ENCODE measurements around the gene ZNF134. TPM values are rescaled to one million over a fixed set of nuclear protein-coding genes. Genes with fewer than 3 reads are reported as not detected.

ZNF134 gene
- total RNA-seq, 1 donor, result 19.4 TPM

DNA sequence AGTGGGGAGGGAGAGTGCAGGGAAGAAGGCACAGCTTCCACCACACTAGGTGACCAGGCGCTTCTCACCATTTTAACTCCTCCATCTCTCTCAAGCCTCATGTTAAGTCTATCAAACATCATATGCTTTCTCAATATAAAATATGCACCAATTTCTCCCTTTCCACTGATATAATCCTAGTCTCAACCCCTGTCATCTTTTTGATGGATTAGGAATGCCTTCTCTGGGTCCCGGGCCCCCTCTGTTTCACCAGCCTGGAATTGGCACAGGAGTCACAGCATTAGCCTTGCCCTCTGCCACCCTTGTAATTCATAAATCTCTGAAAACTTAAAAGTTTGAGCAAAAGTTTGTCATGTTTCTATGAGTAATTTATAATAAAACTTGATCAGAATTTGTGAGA is 54.6 kb downstream of the ZNF134 start, which contains the start of gene ZSCAN4:
TSS of gene ZSCAN4 (plus strand) at position 301 of the 400 bp plus-strand sequence. CDS start 7,211 bp downstream, outside the sequence.
- DNase-seq (ENCODE audit: low read depth), result no peak
- no peak within 1 kb of the TSS for H3K4me3 ChIP-seq (ENCODE audit: low read depth, low read length)
- TF ChIP-seq, protein P1, sequence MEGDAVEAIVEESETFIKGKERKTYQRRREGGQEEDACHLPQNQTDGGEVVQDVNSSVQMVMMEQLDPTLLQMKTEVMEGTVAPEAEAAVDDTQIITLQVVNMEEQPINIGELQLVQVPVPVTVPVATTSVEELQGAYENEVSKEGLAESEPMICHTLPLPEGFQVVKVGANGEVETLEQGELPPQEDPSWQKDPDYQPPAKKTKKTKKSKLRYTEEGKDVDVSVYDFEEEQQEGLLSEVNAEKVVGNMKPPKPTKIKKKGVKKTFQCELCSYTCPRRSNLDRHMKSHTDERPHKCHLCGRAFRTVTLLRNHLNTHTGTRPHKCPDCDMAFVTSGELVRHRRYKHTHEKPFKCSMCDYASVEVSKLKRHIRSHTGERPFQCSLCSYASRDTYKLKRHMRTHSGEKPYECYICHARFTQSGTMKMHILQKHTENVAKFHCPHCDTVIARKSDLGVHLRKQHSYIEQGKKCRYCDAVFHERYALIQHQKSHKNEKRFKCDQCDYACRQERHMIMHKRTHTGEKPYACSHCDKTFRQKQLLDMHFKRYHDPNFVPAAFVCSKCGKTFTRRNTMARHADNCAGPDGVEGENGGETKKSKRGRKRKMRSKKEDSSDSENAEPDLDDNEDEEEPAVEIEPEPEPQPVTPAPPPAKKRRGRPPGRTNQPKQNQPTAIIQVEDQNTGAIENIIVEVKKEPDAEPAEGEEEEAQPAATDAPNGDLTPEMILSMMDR (IDR thresholded peaks at IDR 0.05; ENCODE audit: insufficient read depth, low read length), result no peak

- peak; percentile 7 for DNase-seq (ENCODE audit: low read depth)
- TF ChIP-seq, protein P1 (IDR thresholded peaks at IDR 0.05; ENCODE audit: insufficient read depth, low read length), result no peak
- no peak overlapping the region for H3K4me3 ChIP-seq (ENCODE audit: low read depth, low read length)
These were observed 57.3 kb downstream of the ZNF134 start for GRCh38 chr19:57671124-57671895.

DNA sequence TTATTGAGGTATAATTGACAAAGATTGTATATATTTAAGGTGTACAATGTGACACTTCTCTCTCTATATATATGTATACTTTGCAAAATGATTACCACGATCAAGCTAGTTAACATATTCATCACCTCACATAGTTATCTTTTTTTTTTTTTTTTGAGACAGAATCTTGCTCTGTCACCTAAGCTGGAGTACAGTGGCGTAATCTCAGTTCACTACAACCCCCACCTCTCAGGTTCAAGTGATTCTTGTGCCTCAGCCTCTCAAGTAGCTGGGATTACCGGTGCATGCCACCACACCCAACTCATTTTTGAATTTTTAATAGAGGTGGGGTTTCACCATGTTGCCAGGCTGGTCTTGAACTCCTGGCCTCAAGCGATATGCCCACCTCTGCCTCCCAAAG is 58.4 kb downstream of the ZNF134 start:
- DNase-seq (ENCODE audit: low read depth), result no peak
- no peak overlapping the region for H3K4me3 ChIP-seq (ENCODE audit: low read depth, low read length)
- TF ChIP-seq, protein P1 (IDR thresholded peaks at IDR 0.05; ENCODE audit: insufficient read depth, low read length), result no peak

Other genes with a start within 250 kb of the ZNF134 start
- gene ZNF548, start 224.4 kb upstream of the ZNF134 start, total RNA-seq (ENCODE audit: low replicate concordance), result 19.5 and 20.4 TPM in 2 replicates
- 11.7 and 11.9 TPM in 2 replicates for gene ZNF17, start 203.1 kb upstream of the ZNF134 start, total RNA-seq (ENCODE audit: low replicate concordance)
- 1.8 and 7.8 TPM in 2 replicates for gene ZNF749, start 178.9 kb upstream of the ZNF134 start, total RNA-seq (ENCODE audit: low replicate concordance)
- gene VN1R1, start 157.1 kb upstream of the ZNF134 start, total RNA-seq (ENCODE audit: low replicate concordance), result 0.16 and 0.90 TPM in 2 replicates
- gene ZNF772, start 136.7 kb upstream of the ZNF134 start, total RNA-seq (ENCODE audit: low replicate concordance), result 6.4 and 17.9 TPM in 2 replicates
- gene ZNF419, start 126.5 kb upstream of the ZNF134 start, total RNA-seq (ENCODE audit: low replicate concordance), result 7.8 and 10.3 TPM in 2 replicates
- gene ZNF773, start 114.3 kb upstream of the ZNF134 start, total RNA-seq (ENCODE audit: low replicate concordance), result 15.6 and 16.6 TPM in 2 replicates
- 1.1 and 5.3 TPM in 2 replicates for gene ZNF549, start 86.9 kb upstream of the ZNF134 start, total RNA-seq (ENCODE audit: low replicate concordance)
- 2.1 and 7.8 TPM in 2 replicates for gene ZNF550, start 54.4 kb upstream of the ZNF134 start, total RNA-seq (ENCODE audit: low replicate concordance)
- 3.4 and 8.0 TPM in 2 replicates for gene ZNF416, start 35.3 kb upstream of the ZNF134 start, total RNA-seq (ENCODE audit: low replicate concordance)
- gene ZIK1, start 30.1 kb upstream of the ZNF134 start, total RNA-seq (ENCODE audit: low replicate concordance), result 4.2 and 11.0 TPM in 2 replicates
- gene ZNF530, start 14.4 kb upstream of the ZNF134 start, total RNA-seq (ENCODE audit: low replicate concordance), result 1.1 and 5.6 TPM in 2 replicates
- gene ZNF211, start 18.9 kb downstream of the ZNF134 start, total RNA-seq (ENCODE audit: low replicate concordance), result 6.2 and 15.0 TPM in 2 replicates
- gene ZSCAN4, start 54.7 kb downstream of the ZNF134 start, total RNA-seq (ENCODE audit: low replicate concordance), result not detected in 2 replicates
- 5.2 and 13.5 TPM in 2 replicates for gene ZNF551, start 67.7 kb downstream of the ZNF134 start, total RNA-seq (ENCODE audit: low replicate concordance)
- gene ZNF154, start 95.0 kb downstream of the ZNF134 start, total RNA-seq (ENCODE audit: low replicate concordance), result 2.3 and 2.5 TPM in 2 replicates
- gene ZNF671, start 113.4 kb downstream of the ZNF134 start, total RNA-seq (ENCODE audit: low replicate concordance), result 3.7 and 9.2 TPM in 2 replicates
- 8.1 and 12.1 TPM in 2 replicates for gene ZNF776, start 132.6 kb downstream of the ZNF134 start, total RNA-seq (ENCODE audit: low replicate concordance)
- gene ZNF586, start 155.4 kb downstream of the ZNF134 start, total RNA-seq (ENCODE audit: low replicate concordance), result 13.7 and 15.0 TPM in 2 replicates
- 4.3 and 11.3 TPM in 2 replicates for gene ZNF552, start 200.7 kb downstream of the ZNF134 start, total RNA-seq (ENCODE audit: low replicate concordance)
- gene ZNF587B, start 216.1 kb downstream of the ZNF134 start, total RNA-seq (ENCODE audit: low replicate concordance), result 18.3 and 38.7 TPM in 2 replicates
- 29.6 and 39.2 TPM in 2 replicates for gene ZNF587, start 235.6 kb downstream of the ZNF134 start, total RNA-seq (ENCODE audit: low replicate concordance)

Measured in fibroblast of the aortic adventitia (primary cell).